Measurements from ENCODE around the gene HSBP1L1. TPM values are rescaled to one million over a fixed set of nuclear protein-coding genes. Genes with fewer than 3 reads are reported as not detected.

The HSBP1L1 gene
- total and polyA plus RNA-seq, 5 donors, result 9.9 to 18.8 (median 11.8) TPM

GRCh38 chr18:79947054-79947755 is 17.2 kb upstream of the HSBP1L1 start:
- Histone ChIP-seq H3K4me3 (ENCODE audit: low read length) (no peak overlapping the region), H3K27ac (ENCODE audit: low read length) (no peak overlapping the region), H3K9me3 (ENCODE audit: control insufficient read depth, low read length) (no peaks in the 10 kb centered on the region), H3K27me3 (ENCODE audit: control insufficient read depth, insufficient read depth) (no peaks in the 10 kb centered on the region), H3K4me1 (ENCODE audit: control insufficient read depth, insufficient read depth, low read length) (peaks cover 23% of the 10 kb centered on the region)
- no peak for DNase-seq
- 91% methylated on average over 14 of the region's 14 CpGs for WGBS
- no peak for ATAC-seq
- intact Hi-C loops (cut with DNase I), result no loop called here

- DNase-seq, result no peak
- no peak overlapping the region for H3K4me3 ChIP-seq (ENCODE audit: low read length)
- WGBS, result 87% methylated on average over 15 of the region's 15 CpGs
These were observed 16.4 kb upstream of the HSBP1L1 start for GRCh38 chr18:79947881-79948610.

GRCh38 chr18:79948719-79949411 is 15.6 kb upstream of the HSBP1L1 start:
- no peaks in the 10 kb centered on the region for H3K27me3 ChIP-seq (ENCODE audit: control insufficient read depth, insufficient read depth)
- no peak for ATAC-seq
- H3K9me3 ChIP-seq (ENCODE audit: control insufficient read depth, low read length), result no peaks in the 10 kb centered on the region
- no peak overlapping the region for H3K27ac ChIP-seq (ENCODE audit: low read length)
- intact Hi-C loops (cut with DNase I), result no loop called here
- no peak overlapping the region for H3K4me3 ChIP-seq (ENCODE audit: low read length)
- WGBS, result 92% methylated on average over 23 of the region's 23 CpGs
- DNase-seq, result no peak
- peaks cover 20% of the 10 kb centered on the region for H3K4me1 ChIP-seq (ENCODE audit: control insufficient read depth, insufficient read depth, low read length)

More at GRCh38 chr18:79947881-79948610, 16.4 kb upstream of the HSBP1L1 start:
- no peak overlapping the region for H3K27ac ChIP-seq (ENCODE audit: low read length)
- no peak for ATAC-seq
- H3K4me1 ChIP-seq (ENCODE audit: control insufficient read depth, insufficient read depth, low read length), result peaks cover 23% of the 10 kb centered on the region
- H3K27me3 ChIP-seq (ENCODE audit: control insufficient read depth, insufficient read depth), result no peaks in the 10 kb centered on the region
- intact Hi-C loops (cut with DNase I), result no loop called here
- H3K9me3 ChIP-seq (ENCODE audit: control insufficient read depth, low read length), result no peaks in the 10 kb centered on the region

GRCh38 chr18:79949697-79950487 is 14.6 kb upstream of the HSBP1L1 start:
- Histone ChIP-seq H3K27me3 (ENCODE audit: control insufficient read depth, insufficient read depth) (no peaks in the 10 kb centered on the region), H3K27ac (ENCODE audit: low read length) (peak overlapping the region; percentile 47), H3K4me1 (ENCODE audit: control insufficient read depth, insufficient read depth, low read length) (peaks cover 19% of the 10 kb centered on the region), H3K9me3 (ENCODE audit: control insufficient read depth, low read length) (no peaks in the 10 kb centered on the region), H3K4me3 (ENCODE audit: low read length) (peak overlapping the region; percentile 99)
- intact Hi-C loops (cut with DNase I), result no loop called here
- DNase-seq (peak; percentile 54 to 84 (median 78)), ATAC-seq (peak in 1 of 2 donors; percentile 15)
- 49% methylated on average over 12 of the region's 12 CpGs for WGBS

- intact Hi-C loops (cut with DNase I), result no loop called here
- ATAC-seq, result peak; percentile 14 to 41
- no peaks in the 10 kb centered on the region for H3K27me3 ChIP-seq (ENCODE audit: control insufficient read depth, insufficient read depth)
- 3% methylated on average over 81 of the region's 81 CpGs for WGBS
- peak overlapping the region; percentile 47 for H3K27ac ChIP-seq (ENCODE audit: low read length)
- H3K4me1 ChIP-seq (ENCODE audit: control insufficient read depth, insufficient read depth, low read length), result peaks cover 11% of the 10 kb centered on the region
- H3K4me3 ChIP-seq (ENCODE audit: low read length), result peak overlapping the region; percentile 99
- no peaks in the 10 kb centered on the region for H3K9me3 ChIP-seq (ENCODE audit: control insufficient read depth, low read length)
- peak in 2 of 3 donors; percentile 75 to 78 for DNase-seq
These were observed 13.7 kb upstream of the HSBP1L1 start for GRCh38 chr18:79950515-79951341.

GRCh38 chr18:79951545-79952455 is 12.6 kb upstream of the HSBP1L1 start, which contains the start of gene SLC66A2:
TSS of gene SLC66A2 (minus strand) at chr18:79951653. CDS start at chr18:79950926, 727 bp downstream.
- ATAC-seq, result peak; percentile 94 to 95
- peak; percentile 93 to 98 (median 97) for DNase-seq
- peak within 1 kb of the TSS; percentile 47 for H3K27ac ChIP-seq (ENCODE audit: low read length)
- no peaks in the 10 kb centered on the region for H3K9me3 ChIP-seq (ENCODE audit: control insufficient read depth, low read length)
- peak within 1 kb of the TSS; percentile 99 for H3K4me3 ChIP-seq (ENCODE audit: low read length)
- peaks cover 11% of the 10 kb centered on the region for H3K4me1 ChIP-seq (ENCODE audit: control insufficient read depth, insufficient read depth, low read length)
- intact Hi-C loops (cut with DNase I), result no loop called here
- no peaks in the 10 kb centered on the region for H3K27me3 ChIP-seq (ENCODE audit: control insufficient read depth, insufficient read depth)
- WGBS, result under 1% methylated on average over 126 of the region's 126 CpGs

- H3K27me3 ChIP-seq (ENCODE audit: control insufficient read depth, insufficient read depth), result no peaks in the 10 kb centered on the region
- peaks cover 11% of the 10 kb centered on the region for H3K4me1 ChIP-seq (ENCODE audit: control insufficient read depth, insufficient read depth, low read length)
- DNase-seq (peak in 2 of 3 donors; percentile 58 to 71), ATAC-seq (peak in 1 of 2 donors; percentile 2)
- H3K27ac ChIP-seq (ENCODE audit: low read length), result no peak overlapping the region
- no peaks in the 10 kb centered on the region for H3K9me3 ChIP-seq (ENCODE audit: control insufficient read depth, low read length)
- 40% methylated on average over 43 of the region's 43 CpGs for WGBS
- peak overlapping the region; percentile 99 for H3K4me3 ChIP-seq (ENCODE audit: low read length)
- intact Hi-C loops (cut with DNase I), result no loop called here
These were observed 11.9 kb upstream of the HSBP1L1 start for GRCh38 chr18:79952456-79952995.

GRCh38 chr18:79952996-79953559 is 11.4 kb upstream of the HSBP1L1 start:
- ATAC-seq (no peak), DNase-seq (no peak)
- intact Hi-C loops (cut with DNase I), result no loop called here
- Histone ChIP-seq H3K4me1 (ENCODE audit: control insufficient read depth, insufficient read depth, low read length) (peaks cover 9% of the 10 kb centered on the region), H3K27ac (ENCODE audit: low read length) (no peak overlapping the region), H3K9me3 (ENCODE audit: control insufficient read depth, low read length) (no peaks in the 10 kb centered on the region), H3K4me3 (ENCODE audit: low read length) (no peak overlapping the region), H3K27me3 (ENCODE audit: control insufficient read depth, insufficient read depth) (no peaks in the 10 kb centered on the region)
- WGBS, result 91% methylated on average over 24 of the region's 24 CpGs

All from right cardiac atrium (tissue), 5 donors.